SKM-1 treated with dmso at 0.1 percent for 144 hours (cell line): ENCODE measurements around the gene DNM1.

Experiments
- DNase-seq: peaks from one replicate; lab custom pipeline; 2025; ENCODE audit not compliant: unreplicated experiment; lab: John Stamatoyannopoulos, UW

Gene DNM1

DNA sequence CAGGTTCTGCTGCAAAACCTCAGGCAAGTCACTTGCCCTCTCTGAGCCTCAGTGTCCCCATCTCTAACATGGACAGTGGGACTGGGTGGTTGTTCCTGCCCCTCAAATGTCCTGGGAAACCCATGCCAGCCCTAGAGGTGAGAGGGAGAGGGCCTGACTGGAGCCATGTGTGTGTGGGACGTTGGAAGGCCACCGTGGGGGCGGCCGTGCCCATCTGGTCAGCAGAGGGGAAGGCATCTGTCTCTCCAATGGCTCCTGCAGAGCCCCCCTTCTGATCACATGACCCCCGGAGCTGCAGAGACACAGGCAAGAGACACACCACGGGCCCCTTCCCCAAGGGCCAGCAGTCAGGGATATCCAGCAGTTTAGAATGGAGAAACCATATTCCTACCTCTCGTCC, 1.7 kb downstream of the DNM1 start:
- DNase-seq, result no peak

DNA sequence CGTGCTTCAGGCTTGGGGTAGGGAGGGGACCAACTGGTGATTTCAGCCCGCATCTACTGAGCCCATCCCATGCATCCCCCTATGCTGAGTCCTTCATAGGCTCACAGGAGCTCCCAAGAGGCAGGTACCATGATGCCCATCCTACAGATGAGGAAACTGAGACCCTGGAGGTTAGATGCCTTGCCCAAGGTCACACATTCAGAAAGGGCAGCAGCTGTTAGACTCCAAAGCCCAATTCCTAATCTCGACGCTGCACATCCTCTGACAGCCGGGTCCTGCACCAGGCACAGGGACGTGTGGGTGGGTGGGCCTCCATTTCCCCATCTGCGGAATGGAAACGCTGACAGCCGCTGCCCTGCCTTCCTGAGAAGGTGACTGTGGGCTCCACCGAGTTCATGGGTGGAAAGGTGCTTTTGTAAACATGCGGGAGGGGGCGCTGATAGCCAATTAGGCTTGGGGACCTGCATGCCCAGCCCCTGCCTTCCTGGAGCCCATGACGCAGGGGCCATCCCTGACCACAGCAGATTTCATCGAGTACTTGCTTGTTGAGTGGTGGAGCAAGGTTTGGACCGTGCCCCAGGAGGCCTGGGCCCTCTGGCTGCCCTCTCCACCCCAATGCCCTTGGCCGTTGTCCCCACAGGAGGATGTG, 2.2 kb downstream of the DNM1 start:
- DNase-seq, result no peak

DNA sequence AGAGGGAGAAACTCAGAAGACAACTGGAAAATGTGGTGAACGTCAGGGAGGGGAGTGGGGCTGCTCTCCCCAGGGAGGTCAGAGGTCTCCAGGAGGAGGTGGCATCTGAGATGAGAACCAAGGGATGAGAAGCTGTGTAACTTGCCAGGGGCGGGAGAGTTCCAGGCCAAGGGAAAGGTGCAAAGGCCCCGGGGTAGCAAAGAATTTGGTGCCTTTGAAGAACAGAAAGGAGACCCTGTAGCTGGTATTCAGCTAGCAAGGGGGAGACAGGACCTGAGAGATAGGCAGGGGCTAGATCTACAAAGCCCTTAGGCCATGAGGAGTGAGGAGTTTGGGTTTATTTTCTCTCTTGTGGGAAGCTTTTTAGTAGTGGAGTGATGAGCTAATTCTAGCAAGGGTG, 3.3 kb downstream of the DNM1 start:
- DNase-seq, result no peak

DNA sequence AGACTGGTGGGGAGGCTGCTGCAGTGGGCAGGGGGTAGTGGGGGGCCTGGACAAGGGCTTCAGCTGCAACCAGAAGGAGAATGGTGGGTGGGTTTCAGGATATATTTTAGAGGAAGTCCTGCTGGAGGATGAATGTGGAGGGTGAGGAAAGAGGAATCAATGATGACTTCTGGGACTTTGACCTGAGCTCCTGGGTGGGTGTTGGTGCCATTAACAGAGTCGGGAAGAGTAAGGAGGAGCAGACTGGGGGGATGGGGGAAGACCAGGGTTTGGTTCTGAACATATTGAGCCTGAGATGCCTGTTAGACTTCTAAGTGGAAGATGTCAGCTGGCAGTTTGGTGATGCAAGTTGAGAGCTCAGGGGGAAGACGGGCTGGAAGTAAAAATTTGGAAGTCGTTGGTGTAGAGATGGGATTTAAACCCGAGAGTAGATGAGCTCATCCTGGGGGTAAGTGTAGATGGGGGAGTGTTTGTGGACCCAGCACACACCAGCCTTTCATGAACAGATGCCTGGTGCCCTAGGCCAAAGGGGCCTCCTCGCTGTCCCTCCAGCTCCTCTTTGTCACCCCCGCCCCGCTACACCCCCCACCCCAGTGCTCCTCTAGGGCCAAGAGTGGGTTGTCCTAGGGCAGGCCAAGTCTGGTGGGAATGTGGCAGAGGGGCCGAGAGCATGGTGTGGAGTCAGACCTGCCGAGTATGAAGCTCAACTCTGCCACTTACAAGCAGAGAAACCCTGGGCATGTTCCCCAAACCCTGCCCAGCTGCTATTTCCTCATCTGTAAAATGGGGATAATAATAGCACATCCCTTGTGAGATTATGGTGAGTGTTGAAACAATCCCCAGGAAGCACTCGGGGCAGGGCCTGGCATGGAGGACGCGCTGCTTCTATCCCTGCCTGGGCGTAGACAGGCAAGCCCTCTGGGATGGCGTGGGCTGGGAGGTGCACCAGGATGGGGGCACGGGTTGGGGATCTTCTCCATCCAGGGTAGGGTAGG, 4.0 kb downstream of the DNM1 start:
- peak; percentile 59 for DNase-seq

DNA sequence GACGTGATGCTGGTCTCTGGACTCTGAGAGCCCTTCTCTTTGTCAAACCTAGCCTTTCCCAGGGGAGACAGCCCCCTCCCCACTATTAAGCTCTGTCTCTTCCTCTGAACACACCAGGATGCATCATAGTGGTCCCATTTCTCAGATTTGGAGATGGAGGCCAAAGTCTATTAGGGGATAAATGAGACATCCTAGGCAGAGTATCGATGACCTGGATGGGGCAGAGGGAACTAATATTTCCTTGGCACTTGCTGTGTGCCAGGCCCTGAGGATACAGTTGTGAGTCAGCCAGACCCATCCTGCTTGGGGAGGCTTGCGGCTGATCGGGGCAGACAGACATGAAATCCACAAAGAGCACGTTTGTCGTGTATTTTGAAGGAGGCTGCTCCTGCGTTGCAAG, 5.2 kb downstream of the DNM1 start:
- no peak for DNase-seq

DNA sequence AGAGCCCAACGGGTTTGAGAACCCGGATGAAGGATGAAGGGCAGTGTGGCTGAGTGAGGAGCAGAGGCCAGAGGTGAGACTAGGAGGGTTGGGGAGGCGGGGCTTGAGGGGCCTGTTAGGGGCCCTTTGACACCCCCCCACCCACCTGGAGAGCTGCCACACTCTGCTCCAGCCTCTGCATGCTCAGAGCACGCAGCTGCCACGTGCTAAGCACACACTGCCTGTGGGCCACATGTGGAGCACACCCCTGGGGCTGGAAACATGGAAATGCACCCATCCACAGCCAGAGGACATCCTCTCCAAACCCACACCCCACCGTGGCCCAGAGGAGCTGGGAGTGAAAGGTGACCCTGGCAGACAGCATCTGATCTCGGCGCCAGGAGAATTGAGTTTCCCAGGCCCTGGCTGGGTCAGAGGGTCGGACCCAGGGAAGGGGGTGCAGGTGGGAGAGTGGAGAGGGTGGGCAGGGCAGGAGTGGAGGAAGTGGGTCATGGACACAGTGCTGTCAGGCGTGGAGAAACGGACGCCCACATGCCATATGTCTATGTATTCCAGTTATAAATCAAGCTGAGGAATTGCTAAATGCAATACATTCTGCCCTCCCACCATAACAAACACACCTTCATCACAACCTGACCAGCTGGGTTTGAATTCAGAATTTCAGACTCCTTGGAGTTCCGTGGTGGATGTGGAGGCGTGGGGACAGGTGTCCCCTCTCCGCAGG, 5.9 kb downstream of the DNM1 start:
- DNase-seq, result no peak

DNA sequence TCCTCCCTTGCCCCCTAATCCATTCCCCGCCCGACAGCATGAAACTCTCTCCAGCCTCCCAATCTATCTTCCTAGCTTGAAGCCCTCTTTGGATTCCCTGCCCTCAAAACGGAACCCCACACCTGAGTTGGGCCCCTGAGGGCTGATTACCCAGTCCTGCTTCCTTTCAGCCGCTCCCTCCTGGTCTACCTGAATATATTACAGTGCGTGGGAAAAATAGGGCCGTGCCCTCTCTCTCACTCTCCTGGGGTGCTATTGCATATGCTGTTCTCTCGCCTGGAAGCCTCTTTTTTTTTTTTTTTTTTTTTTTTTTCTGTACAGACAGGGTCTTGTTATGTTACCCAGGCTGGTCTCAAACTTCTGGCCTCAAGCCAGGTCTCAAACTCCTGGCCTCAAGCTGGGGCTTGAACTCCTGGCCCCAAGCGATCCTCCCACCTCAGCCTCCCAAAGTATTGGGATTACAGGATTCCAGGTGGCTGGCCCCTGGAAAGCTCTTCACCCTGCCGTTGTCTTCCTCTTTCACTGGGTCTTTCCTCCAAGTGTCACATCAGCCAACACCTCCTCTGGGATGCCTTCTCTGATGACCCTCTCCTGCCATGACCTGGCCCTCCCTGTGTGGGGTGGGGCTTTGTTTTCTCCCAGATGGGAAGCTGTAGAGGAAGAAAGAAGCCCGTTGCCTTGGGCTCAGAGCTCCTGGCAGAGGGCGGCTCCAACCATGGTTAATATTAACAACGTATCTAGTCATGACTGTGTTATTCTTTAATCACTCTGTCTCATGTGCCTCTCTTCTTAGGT, 8.2 kb downstream of the DNM1 start:
- no peak for DNase-seq

DNA sequence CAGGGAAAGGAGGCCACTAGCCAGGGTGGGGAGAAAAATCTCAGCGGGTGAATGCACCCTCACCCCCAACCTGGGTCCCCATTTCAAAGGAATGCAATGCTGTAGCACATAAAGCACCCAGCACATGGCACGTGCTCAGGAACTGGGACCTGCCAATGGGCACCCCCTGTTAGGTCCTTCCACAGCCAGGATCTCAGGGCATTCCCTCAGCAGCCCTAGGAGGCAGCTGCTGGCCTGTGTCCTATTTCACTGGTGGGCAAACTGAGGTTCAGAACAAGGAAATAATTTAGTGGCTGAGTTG, 8.8 kb downstream of the DNM1 start:
- DNase-seq, result no peak

DNA sequence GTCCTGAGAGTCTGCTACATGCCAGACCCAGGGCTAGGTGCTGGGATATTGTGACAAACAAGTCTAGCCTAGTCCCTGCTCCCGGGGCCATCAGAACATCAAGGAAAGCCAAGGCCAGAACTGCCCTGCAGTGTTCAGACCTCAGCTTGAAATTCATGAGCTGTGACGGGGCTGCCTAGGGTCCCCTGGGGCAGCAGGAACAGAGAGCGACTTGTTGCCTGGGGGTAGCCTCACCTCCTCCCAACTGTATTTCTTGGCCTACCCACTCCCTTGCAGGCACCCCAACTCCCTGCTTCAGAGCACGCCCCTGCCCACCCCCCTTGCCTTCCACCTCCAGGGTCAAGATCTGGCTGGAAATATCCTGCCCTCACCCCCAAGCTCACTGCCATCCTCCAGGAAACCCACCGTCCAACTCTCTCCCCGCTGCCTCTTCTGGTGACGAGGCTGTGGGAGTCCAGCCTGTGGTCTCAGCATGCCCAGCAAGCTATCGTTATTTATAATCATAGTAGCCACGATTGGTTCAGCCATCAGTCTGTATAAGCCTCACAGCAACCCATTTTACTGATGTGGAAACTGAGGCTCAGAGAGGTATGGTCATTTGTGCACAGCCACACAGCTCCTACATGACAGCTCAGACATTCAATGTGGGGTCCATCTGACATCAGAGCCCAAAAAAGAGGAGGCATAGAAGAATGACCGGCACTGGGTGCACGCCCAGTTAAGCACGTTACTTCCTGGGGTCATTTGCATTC, 10.7 kb downstream of the DNM1 start:
- no peak for DNase-seq

DNA sequence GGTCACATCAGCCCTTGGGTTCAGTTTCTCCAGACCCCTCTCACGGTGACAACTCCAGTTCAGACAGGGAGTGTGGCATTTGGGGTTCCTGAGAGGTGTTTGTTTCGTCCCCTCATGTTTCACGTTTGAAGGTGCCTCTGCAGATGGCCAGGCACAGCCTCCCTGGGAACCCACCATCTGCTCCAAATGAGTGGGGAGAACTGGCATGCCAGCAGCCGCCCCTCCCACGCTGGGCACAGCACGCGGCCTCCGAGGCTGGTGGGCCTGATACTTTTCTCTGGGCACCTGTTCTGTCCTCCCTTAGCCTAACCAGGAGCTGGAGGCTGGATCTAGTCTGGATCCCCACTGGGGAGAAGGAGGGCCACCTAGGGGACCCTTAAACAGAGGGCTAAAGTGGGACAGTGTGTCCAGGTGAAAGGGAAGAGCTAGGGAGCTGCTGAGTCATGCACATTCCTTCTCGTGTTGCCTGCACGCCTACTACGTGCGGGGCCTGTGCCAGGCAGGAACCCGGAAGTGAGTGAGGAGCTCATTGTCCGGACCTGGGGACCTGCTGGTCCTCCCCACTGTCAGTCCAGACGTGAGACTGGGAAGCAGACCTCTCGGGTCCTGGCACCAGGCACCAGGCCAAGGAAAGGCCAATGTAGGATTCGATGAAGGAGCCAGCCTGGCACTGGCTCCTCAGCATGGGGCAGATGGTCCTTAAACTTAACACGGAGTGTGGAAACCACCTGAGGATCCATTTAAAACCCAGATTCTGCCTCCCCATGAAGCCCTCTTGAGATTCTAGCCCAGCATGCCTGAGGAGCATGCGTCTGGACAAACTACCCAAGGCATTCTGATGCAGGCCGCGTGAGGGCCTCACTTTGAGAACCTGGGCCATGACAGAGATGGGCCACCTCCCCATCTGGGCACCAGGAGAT, 11.7 kb downstream of the DNM1 start:
- DNase-seq, result no peak

DNA sequence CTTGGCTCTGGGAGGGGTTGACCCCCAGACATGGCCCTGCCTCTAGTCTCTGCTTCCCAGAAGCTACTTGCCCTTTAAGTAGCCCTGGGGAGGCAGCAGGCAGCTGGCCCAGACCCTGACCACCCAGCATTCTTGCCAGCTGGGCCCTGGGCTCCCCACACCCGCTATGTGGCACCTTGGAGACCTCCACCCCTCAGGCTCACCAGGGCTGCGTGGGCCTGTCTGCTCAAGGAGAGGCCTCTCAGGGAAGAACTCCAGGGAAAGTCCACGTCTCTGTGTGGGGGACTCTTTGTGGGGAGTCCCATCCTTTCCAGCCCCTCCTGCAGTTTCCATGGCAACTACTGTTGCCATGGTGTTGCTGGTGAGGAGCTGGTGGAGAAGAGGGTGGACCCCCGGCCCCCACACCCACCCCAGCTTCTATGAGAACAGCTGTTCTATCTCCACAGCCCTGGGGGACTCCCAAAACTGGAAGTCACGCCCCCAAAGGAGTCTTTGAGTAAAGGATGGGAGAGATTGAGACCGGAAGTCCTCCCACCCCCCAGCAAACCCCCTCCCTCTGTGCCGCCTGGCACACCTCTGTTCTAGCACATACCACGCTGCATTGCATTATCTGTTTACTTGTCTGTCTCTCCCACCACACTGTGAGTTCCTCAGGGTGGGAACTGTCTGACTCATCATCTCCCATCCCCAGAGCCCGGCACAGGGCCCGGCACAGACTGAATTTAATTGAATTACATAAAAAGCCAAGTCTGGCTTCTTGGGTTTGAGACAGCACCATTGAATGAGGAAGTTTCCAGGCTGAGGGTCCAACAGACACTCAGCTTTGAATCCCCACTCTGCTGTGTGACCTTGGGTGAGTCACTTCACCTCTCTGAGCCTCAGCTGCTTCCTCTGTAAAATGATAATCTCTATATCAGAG, 12.6 kb downstream of the DNM1 start:
- DNase-seq, result no peak

DNA sequence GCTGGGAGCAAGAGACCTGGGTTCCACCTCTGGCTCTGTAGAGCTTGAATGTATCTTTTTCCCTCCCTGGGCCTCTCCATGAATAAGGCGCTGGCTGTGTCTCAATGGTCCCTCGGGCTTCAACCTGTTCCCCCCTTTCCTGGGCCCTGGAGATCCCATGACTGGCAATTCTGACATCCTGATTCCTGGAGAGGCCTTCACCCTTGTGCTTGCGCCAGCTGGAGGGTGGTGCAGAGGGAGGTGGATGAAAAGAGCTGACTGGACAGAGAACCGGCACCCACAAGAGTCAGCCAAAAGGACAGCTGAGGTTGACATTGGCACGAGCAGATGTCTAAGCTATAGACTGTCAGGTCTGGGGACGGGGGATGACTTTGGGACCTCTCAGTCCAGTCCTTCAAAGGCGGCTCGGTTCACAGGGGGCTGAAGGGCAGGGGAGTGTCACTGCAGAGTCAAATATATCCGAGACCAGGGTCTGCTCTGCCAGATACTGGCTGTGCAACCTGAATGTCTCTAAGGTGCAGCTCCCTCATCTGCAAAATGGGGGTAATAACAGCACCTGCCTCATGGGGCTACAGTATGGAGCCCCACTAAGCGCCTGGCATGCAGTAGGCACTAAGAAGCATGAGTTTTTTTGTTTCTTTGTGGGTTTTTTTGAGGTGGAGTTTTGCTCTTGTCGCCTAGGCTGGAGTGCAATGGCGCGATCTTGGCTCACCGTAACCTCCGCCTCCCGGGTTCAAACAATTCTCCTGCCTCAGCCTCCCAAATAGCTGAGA, 13.8 kb downstream of the DNM1 start:
- no peak for DNase-seq

DNA sequence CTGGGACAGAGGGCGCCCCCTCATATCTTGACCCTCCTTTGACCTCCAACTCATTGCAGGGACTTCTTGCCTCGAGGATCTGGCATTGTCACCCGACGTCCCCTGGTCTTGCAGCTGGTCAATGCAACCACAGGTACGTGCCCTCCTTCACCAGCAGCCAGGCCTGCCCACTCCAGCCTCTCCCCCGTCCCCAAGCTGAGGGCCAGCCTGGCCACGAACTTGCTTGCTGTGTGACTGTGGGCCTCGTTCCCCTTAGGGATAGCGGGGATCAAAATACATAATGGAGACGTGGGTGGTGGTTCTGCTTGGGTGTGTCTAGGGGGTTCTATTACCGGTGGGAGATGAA, 15.0 kb downstream of the DNM1 start:
- DNase-seq, result no peak

DNA sequence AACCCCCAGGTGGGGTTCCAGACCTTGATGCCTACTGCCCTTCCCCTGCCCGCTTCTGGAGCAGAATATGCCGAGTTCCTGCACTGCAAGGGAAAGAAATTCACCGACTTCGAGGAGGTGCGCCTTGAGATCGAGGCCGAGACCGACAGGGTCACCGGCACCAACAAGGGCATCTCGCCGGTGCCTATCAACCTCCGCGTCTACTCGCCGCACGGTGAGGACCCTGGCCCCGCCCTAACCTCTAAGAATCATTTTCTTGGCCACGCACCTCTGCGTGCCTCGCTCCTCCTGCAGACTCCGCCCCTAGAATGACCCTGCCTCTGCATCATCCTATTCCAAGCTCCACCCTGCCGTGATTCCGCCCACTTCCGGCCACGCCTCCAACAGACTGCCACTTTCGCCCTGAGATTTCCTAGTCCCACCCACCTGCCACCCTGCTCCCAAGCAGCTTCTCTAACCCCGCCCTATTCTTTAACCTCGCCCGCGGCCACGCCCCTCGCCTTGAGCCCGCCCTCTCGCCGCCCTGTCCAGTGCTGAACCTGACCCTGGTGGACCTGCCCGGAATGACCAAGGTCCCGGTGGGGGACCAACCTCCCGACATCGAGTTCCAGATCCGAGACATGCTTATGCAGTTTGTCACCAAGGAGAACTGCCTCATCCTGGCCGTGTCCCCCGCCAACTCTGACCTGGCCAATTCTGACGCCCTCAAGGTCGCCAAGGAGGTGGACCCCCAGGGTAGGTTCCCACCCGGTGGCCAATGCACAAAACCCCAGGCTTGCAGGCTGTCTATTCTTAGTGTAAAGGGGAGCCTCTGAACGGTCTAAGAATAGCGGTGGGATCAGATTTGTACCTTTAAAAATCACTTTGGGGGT, 15.6 kb downstream of the DNM1 start:
- no peak for DNase-seq

DNA sequence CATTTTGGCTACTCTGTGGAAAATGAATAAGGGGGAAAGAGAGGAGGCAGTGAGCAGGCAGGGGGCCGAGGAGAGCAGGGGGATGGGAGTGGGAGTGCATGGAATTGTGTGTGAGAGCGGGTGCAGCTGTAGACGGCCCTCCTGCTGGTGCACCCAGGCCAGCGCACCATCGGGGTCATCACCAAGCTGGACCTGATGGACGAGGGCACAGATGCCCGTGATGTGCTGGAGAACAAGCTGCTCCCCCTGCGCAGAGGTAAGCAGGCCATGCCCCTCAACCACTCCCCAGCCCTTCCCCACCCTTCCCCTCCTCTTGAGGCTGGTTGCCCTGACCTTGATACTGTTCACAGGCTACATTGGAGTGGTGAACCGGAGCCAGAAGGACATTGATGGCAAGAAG, 16.7 kb downstream of the DNM1 start:
- no peak for DNase-seq

DNA sequence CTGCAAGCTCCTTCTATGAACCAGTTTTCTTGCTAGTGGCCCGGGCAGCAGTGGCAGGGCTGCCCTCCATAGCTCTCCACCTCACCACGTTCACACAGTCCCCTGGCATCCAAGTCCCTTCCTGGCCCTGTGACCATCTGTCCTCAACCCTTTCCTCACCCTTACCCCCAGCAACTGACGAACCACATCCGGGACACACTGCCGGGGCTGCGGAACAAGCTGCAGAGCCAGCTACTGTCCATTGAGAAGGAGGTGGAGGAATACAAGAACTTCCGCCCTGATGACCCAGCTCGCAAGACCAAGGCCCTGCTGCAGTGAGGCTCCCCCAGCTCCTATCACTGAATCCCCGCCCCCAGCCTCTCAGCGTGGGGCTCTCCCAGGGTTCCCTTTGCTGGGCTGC, 18.8 kb downstream of the DNM1 start:
- DNase-seq, result no peak
